Mammary epithelial cell (primary cell): ENCODE data around the gene DMD.

ENCODE experiments used
- EZH2 ChIP-seq: IDR thresholded peaks from 2 replicates; pipeline ENCODE4 v1.6.1; 2012; ENCODE audit warnings: low read length, inconsistent platforms, borderline replicate concordance
- TF ChIP-seq, protein P1 (sequence below), 2 donors: IDR thresholded peaks in 1 of 2; conservative IDR thresholded peaks in 1 of 2; 2 replicates each; pipeline ENCODE4 v1.5.1; 2011 to 2012; ENCODE audit warnings: inconsistent platforms in 2 of 2, low read length in 2 of 2, mild to moderate bottlenecking in 2 of 2, control low read depth in 1 of 2, low read depth in 1 of 2; ENCODE audit not compliant: insufficient read depth in 1 of 2; ENCODE audit errors: extremely low read depth in 1 of 2

GRCh38 chrX:31670245-31670644 is 1541.1 kb downstream of the DMD start:
- TF ChIP-seq, protein P1, sequence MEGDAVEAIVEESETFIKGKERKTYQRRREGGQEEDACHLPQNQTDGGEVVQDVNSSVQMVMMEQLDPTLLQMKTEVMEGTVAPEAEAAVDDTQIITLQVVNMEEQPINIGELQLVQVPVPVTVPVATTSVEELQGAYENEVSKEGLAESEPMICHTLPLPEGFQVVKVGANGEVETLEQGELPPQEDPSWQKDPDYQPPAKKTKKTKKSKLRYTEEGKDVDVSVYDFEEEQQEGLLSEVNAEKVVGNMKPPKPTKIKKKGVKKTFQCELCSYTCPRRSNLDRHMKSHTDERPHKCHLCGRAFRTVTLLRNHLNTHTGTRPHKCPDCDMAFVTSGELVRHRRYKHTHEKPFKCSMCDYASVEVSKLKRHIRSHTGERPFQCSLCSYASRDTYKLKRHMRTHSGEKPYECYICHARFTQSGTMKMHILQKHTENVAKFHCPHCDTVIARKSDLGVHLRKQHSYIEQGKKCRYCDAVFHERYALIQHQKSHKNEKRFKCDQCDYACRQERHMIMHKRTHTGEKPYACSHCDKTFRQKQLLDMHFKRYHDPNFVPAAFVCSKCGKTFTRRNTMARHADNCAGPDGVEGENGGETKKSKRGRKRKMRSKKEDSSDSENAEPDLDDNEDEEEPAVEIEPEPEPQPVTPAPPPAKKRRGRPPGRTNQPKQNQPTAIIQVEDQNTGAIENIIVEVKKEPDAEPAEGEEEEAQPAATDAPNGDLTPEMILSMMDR (conservative IDR thresholded peaks at IDR 0.05 in 1 of 2, IDR thresholded peaks at IDR 0.05 in 1 of 2; ENCODE audit: extremely low read depth in 1 of 2, insufficient read depth in 1 of 2, low read depth in 1 of 2, low read length in 2 of 2): no peak
- TF ChIP-seq EZH2: no peak
